Measurements from ENCODE around the gene TPCN2. TPM values are rescaled to one million over a fixed set of nuclear protein-coding genes. Genes with fewer than 3 reads are reported as not detected.
A peak's percentile ranks its signal among the peaks of the same experiment; 100 is the strongest.

The TPCN2 gene
- total RNA-seq, 1 donor from 2014 or later = 31.4 TPM

GRCh38 chr11:69183613-69184012 is 134.9 kb downstream of the TPCN2 start:
- no peak overlapping the region for H3K4me3 Mint-ChIP-seq (ENCODE audit: unreplicated experiment)
- no peaks in the 10 kb centered on the region for H3K9me3 Mint-ChIP-seq (ENCODE audit: unreplicated experiment)
- no peaks in the 10 kb centered on the region for H3K36me3 Mint-ChIP-seq (ENCODE audit: low read depth, unreplicated experiment)
- H3K4me1 Mint-ChIP-seq (ENCODE audit: unreplicated experiment) = peaks cover 9% of the 10 kb centered on the region
- DNase-seq (ENCODE audit: low spot score) = no peak
- no peak overlapping the region for H3K27ac Mint-ChIP-seq (ENCODE audit: unreplicated experiment)
- peaks cover 12% of the 10 kb centered on the region for H3K27me3 Mint-ChIP-seq (ENCODE audit: unreplicated experiment)
- TF ChIP-seq CTCF (IDR thresholded peaks at IDR 0.05; ENCODE audit: unreplicated experiment) = no peak

Small RNA genes lying within 50 kb of the gene (microRNA-seq; reads per million reads assigned to microRNA genes)
- gene MIR3164 (ENCODE audit: unreplicated experiment) = 1.1 reads per million, percentile 14 among the genes with 10 or more reads in this experiment

Other genes starting within 250 kb of the TPCN2 start
- 0.36 TPM for gene CPT1A, start 207.0 kb upstream of the TPCN2 start, total RNA-seq (ENCODE audit: unreplicated experiment)
- 54.4 TPM for gene MRPL21, start 145.1 kb upstream of the TPCN2 start, total RNA-seq (ENCODE audit: unreplicated experiment)
- 14.1 TPM for gene IGHMBP2, start 145.0 kb upstream of the TPCN2 start, total RNA-seq (ENCODE audit: unreplicated experiment)
- not detected for gene MRGPRD, start 67.9 kb upstream of the TPCN2 start, total RNA-seq (ENCODE audit: unreplicated experiment)
- 0.54 TPM for gene MRGPRF, start 35.7 kb upstream of the TPCN2 start, total RNA-seq (ENCODE audit: unreplicated experiment)
- not detected for gene SMIM38, start 107.0 kb downstream of the TPCN2 start, total RNA-seq (ENCODE audit: unreplicated experiment)
- gene MYEOV, start 245.2 kb downstream of the TPCN2 start, total RNA-seq (ENCODE audit: unreplicated experiment) = not detected